GM18517 (cell line): ENCODE measurements around the gene LCP1.

ENCODE experiments used
- ATAC-seq: cut with Tn5 transposase; IDR thresholded peaks from one replicate; pipeline ENCODE4 v1.9.1; 2021; ENCODE audit warnings: mild to moderate bottlenecking, moderate library complexity; ENCODE audit not compliant: unreplicated experiment

Gene LCP1

DNA sequence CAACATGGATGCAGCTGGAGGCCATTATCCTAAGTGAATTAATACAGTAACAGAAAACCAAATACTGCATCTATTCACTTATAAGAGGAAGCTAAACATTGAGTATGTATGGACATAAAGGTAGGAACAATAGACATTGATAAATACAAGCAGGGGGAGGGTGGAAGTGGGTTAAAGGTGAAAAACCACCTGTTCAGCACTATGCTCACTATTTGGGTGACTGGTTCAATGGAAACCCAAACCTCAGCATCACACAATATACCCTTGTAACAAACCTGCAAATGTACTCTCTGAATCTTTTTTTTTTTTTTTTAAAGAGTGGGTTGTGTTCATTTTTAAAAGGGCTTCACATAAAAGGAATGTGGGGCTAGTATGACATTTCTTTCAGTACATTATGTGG lies 50.3 kb downstream of the LCP1 start:
- no peak for ATAC-seq

DNA sequence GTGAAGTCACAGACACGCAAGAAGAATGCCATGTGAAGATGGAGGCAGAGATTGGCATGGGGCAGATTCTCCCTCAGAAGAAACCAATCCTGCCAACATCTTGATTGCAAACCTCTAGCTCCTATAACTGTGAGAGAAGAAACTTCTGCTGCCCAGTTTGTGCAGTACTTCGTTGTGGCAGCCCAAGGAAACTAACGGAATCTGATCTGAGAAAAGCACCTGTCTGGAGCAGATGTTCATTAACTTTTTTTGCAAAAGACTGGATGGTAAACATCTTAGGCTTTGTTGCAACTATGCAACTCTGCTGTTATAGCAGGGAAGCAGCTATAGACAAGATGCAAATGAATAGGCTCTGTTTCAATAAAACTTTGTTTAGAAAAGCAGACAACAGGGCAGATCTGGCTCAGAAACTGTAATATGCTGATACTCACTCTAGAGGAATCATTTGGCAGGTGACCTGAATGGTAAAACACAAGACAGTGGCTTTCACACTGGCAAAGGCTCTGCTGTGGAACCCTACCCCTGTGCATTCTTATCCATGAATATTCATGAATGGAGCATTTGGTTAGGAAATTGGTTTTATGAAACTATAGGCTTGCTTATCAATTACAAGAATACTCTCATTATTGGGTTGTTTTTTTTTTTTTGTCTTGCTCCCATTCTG lies 51.9 kb downstream of the LCP1 start:
- ATAC-seq, result no peak

- no peak for ATAC-seq
These were observed 52.9 kb downstream of the LCP1 start for GRCh38 chr13:46129124-46129523.

GRCh38 chr13:46127358-46128023 lies 54.5 kb downstream of the LCP1 start:
- ATAC-seq, result no peak

GRCh38 chr13:46126552-46127357 lies 55.2 kb downstream of the LCP1 start:
- ATAC-seq, result peak; percentile 75

GRCh38 chr13:46126056-46126455 lies 55.9 kb downstream of the LCP1 start:
- no peak for ATAC-seq

GRCh38 chr13:46124967-46125933 lies 56.7 kb downstream of the LCP1 start:
- no peak for ATAC-seq

DNA sequence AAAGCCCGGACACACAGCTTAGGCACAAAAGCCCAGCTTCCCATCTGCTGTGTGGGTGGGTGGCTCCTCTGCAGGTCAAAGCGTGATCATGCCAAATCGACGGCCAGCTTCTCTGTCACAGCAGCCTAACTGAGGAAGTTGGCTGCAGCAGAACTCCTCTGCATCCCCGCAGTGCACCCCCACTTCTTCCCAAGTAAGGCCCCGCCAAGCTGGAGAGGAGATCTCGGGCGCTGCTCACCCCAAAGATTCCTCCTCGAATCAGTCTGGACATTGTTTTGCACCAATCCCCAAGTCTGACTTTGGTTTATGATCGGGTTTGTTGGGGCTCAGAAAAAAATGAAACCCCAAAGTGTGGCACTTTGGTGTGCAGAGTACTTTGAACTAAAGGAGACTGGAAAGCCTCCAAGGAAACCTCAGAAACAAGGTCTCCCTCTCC lies 57.4 kb downstream of the LCP1 start:
- no peak for ATAC-seq

DNA sequence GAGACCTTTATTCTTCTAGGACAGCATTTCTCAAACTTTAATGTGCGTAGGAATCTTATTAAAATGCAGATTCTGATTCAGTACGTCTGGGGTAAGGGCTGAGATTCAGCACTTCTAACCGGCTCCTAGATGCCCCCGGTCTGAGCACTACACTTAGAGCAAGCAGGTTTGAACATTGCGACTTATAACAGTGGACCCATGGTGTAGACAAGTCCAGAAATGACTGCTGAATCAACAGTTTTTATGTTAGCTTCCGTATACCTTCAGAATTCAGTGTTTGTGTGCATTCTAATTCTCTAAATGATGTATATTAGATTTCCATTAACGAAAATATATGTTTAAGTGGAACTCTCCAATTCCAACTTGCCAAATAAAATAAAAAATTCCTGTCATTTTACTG lies 59.7 kb downstream of the LCP1 start:
- no peak for ATAC-seq

DNA sequence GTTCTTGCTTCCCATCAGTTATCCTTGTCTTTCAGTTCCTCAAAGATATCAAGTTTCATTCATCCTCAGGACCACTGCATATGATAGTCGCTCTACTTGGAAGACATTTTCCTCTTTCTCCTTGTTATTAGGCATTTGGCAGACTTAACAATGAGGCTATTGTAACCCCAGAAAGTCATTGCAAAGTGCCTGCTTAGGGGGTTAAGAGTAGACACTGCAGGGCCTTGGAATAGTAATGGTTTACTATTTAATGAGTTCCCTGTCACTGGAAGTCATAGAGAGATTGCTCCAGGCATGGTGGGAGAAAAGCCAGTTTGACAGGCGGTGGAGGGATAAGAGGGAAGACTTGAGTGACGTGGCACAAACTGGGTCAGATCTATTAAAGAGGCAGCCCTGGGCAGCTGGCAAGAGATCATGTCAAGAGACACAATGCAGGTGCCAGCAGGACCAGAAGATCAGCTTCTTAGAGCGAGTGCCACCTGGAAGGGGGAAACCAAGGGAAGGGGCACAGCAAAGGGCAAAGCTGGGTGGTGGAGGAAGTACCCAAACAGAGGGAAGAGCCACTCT lies 60.3 kb downstream of the LCP1 start:
- ATAC-seq, result no peak

- ATAC-seq, result no peak
These were observed 60.9 kb downstream of the LCP1 start for GRCh38 chr13:46121033-46121432.

DNA sequence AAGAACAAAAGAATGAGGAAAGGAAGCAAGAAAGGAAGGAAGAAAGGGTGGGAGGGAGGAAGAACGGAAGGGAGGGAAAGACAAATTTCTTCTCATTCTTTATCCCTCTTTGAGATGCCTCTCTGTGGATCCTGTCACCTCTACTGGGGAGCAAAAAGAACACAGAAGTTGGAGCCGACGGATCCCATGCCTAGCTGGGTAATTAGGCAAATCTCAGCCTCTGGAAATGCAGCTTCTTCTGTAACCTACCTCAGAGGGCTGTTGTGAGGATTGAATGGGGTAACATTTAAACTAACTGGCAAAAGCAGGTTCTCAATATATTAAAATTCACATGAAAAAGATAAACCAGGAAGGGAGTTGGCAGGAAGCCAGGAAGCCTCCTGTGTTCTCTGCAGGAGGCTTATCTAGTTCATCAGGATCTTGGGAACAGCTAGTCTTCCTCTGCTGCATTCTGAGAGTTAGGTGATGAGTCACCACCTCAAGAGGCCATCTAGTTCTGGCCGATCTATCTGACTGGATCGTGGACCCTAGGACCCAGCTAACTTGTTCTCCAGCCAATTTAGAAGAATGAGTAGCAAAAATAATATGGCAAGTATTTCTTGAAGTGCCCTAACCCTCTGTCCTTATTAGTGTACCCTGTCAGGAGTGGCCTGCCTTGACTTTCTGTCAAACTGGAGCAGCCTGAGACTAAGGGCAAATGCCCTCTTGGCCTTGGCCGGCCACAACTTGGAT lies 61.9 kb downstream of the LCP1 start:
- no peak for ATAC-seq

- no peak for ATAC-seq
These were observed 65.1 kb downstream of the LCP1 start for GRCh38 chr13:46116653-46117502.

GRCh38 chr13:46114613-46115012 lies 67.4 kb downstream of the LCP1 start:
- ATAC-seq, result no peak

DNA sequence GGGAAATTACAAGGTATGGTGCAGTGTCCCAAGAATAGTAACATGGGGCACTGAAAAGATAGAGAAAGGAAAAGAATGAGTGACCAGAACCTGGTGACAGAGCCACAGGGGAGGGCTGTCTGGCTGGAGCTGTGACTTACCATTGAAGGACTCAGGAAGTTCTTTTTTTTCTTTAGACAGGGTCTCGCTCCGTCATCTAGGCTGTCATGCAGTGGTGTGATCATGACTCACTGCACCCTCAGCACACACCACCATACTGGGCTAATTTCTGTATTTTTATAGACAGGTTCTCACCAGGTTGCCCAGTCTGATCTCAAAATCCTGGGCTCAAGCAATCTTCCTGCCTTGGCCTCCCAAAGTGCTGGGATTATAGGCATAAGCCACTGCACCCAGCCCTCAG lies 68.4 kb downstream of the LCP1 start:
- ATAC-seq, result no peak

DNA sequence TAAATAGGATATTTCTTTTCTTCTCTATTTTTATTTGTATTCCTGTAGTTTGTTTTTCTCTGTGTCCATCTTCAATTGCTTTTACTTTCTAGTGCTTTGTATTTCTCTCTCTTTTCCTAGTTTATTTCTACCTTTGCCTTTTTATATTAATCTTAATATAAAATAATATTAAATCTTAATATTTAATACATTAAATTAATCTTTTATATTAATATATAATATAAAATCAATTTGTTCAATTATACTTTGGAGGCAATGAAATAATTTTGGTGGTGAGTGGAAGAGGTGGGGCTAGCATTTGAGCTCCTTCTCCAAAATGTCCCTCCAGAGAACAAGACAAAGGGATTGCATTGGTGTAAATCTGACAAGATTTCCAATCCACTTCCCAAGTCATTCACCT lies 70.8 kb downstream of the LCP1 start:
- no peak for ATAC-seq

DNA sequence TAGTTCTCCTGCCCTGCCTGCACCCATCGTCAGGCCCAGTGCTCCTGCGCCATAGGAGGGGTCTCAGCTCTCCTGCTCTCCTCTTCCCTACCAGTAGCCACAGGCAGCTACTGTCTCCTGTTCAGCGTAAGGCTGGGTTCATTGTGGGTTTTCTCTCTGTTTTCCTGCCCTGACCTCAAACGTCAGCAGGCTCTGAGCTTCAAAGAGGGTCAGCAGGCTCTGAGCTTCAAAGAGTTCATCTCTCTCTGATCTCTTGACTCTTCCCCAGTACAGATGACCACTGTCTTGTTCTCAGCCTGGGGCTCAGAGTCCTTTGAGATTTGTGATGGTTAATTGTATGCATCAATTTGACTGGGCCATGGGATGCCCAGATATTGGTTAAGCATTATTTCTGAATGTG lies 72.5 kb downstream of the LCP1 start:
- no peak for ATAC-seq

DNA sequence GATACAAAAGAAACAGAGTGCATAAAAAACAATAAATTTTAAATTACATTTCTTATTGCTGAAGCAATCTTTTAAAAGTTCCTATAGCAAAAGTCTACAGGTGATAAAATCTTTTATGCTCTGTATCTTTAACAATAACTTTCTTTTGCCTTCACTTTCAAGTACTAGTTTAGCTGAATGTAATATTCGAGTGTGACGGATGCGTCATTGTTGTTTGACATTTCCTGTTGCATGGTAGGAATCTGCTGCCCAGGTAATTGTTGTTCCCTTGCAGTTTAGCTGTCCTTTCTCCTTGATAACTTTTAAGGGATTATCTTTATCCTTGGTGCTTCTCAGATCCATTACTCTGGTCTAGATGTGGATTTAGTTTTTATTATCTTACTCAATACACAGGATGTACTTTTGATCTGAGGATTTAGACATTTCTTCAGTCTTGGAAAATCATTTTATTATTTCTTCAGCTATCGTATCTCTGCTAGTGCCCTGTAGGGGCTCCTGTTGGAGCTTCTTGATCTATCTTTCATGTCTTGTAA lies 75.1 kb downstream of the LCP1 start:
- ATAC-seq, result no peak

- no peak for ATAC-seq
These were observed 77.1 kb downstream of the LCP1 start, which contains the start of gene CPB2 for GRCh38 chr13:46104868-46105267. Gene CPB2, minus strand, starts transcription at chr13:46105033. Its CDS starts 24 bp downstream, at chr13:46105009.
